HepG2 (cell line): ENCODE results near the gene HLF. TPM values are rescaled to one million over a fixed set of nuclear protein-coding genes. Genes with fewer than 3 reads are reported as not detected.
A peak's percentile ranks its signal among the peaks of the same experiment; 100 is the strongest.

Experiments used
- AKAP8 ChIP-seq: sonication (generic); formaldehyde crosslinking; IDR thresholded peaks from 2 replicates; pipeline ENCODE4 v1.5.1; 2020; ENCODE audit warnings: mild to moderate bottlenecking, missing genetic modification reagents
- ARHGAP35 ChIP-seq: sonication (generic); formaldehyde crosslinking; IDR thresholded peaks from 2 replicates; pipeline ENCODE4 v1.9.0; 2022; ENCODE audit warnings: mild to moderate bottlenecking, inconsistent platforms, moderate library complexity, missing genetic modification reagents, borderline replicate concordance
- ATM ChIP-seq: fragments of 450-650 bp; IDR thresholded peaks from 2 replicates; pipeline ENCODE4 v1.7.1; 2017; ENCODE audit warnings: mild to moderate bottlenecking, borderline replicate concordance
- ELF4 ChIP-seq: sonication (generic); formaldehyde crosslinking; IDR thresholded peaks from 2 replicates; pipeline ENCODE4 v1.5.0; 2020; ENCODE audit warnings: missing genetic modification reagents, mild to moderate bottlenecking, moderate library complexity, borderline replicate concordance
- FOXM1 ChIP-seq: sonication (generic); formaldehyde crosslinking; IDR thresholded peaks from 2 replicates; pipeline ENCODE4 v1.5.0; 2020; ENCODE audit warnings: missing genetic modification reagents
- JARID2 ChIP-seq: sonication (generic); formaldehyde crosslinking; IDR thresholded peaks from 2 replicates; pipeline ENCODE4 v1.8.1; 2023; ENCODE audit warnings: missing genetic modification reagents, inconsistent platforms; ENCODE audit not compliant: insufficient replicate concordance
- MEF2D ChIP-seq: sonication (generic); formaldehyde crosslinking; IDR thresholded peaks from 2 replicates; pipeline ENCODE4 v1.5.1; 2020; ENCODE audit warnings: mild to moderate bottlenecking, missing genetic modification reagents
- MLLT10 ChIP-seq: sonication (generic); formaldehyde crosslinking; IDR thresholded peaks from 2 replicates; pipeline ENCODE4 v1.4.0; 2020; ENCODE audit warnings: missing genetic modification reagents
- NKX3-1 ChIP-seq: sonication (generic); formaldehyde crosslinking; IDR thresholded peaks from 2 replicates; pipeline ENCODE4 v1.5.0; 2020; ENCODE audit warnings: missing genetic modification reagents
- NR1H2 ChIP-seq: sonication (generic); formaldehyde crosslinking; IDR thresholded peaks from 2 replicates; pipeline ENCODE4 v1.8.1; 2022; ENCODE audit warnings: low read depth, missing genetic modification reagents, borderline replicate concordance
- RERE ChIP-seq: IDR thresholded peaks from 2 replicates; pipeline ENCODE4 v1.6.1; 2016; ENCODE audit warnings: low read depth, missing genetic modification reagents, missing compliant biosample characterization
- RFXANK ChIP-seq: IDR thresholded peaks from 2 replicates; pipeline ENCODE4 v1.6.1; 2016
- RXRA ChIP-seq: sonication (generic); formaldehyde crosslinking; IDR thresholded peaks from 2 replicates; pipeline ENCODE4 v1.5.1; 2020; ENCODE audit warnings: missing genetic modification reagents
- SALL2 ChIP-seq: sonication (generic); formaldehyde crosslinking; IDR thresholded peaks from 2 replicates; pipeline ENCODE4 v1.8.1; 2023; ENCODE audit warnings: mild to moderate bottlenecking, missing genetic modification reagents, inconsistent platforms
- ZNF276 ChIP-seq: sonication (generic); formaldehyde crosslinking; IDR thresholded peaks from 2 replicates; pipeline ENCODE4 v1.4.0; 2020; ENCODE audit warnings: mild to moderate bottlenecking, low read depth, missing genetic modification reagents
- ZNF512 ChIP-seq: sonication (generic); formaldehyde crosslinking; IDR thresholded peaks from 2 replicates; pipeline ENCODE4 v1.4.0; 2020; ENCODE audit warnings: mild to moderate bottlenecking, missing genetic modification reagents
- ZNF652 ChIP-seq: IDR thresholded peaks from 2 replicates; pipeline ENCODE4 v1.6.1; 2016; ENCODE audit warnings: low read depth, borderline replicate concordance
- ZNF703 ChIP-seq: sonication (generic); formaldehyde crosslinking; IDR thresholded peaks from 2 replicates; pipeline ENCODE4 v1.5.1; 2020; ENCODE audit warnings: missing genetic modification reagents, mild to moderate bottlenecking, moderate library complexity, borderline replicate concordance
- polyA plus RNA-seq, 8 experiments: library from polyadenylated mRNA; depleted of rRNA in 3 of 8; stranded (reverse) in 7 of 8; unstranded in 1 of 8; fragments of >200 nt; fragmentation: Illumina TruSeq in 4 of 8; extraction: Trizol in 4 of 8; gene quantifications; 2 replicates each; pipeline versions ENCODE4 v1.2.1 to v1.2.3, GENCODE V29; 2011 to 2016; ENCODE audit warnings: low read depth in 4 of 8, missing spikeins in 1 of 8, mixed read lengths in 1 of 8; ENCODE audit not compliant: insufficient read depth in 1 of 8
- total RNA-seq, 5 experiments: library from RNA; depleted of rRNA; stranded (reverse); fragments of >200 nt; fragmentation: Illumina TruSeq; extraction: Trizol; gene quantifications; 2 replicates each; pipeline ENCODE4 v1.2.3, GENCODE V29; 2016; ENCODE audit warnings: low read depth in 1 of 5
- TF ChIP-seq, protein P1 (sequence below): IDR thresholded peaks from 2 replicates; pipeline ENCODE4 v1.6.1; 2016; ENCODE audit warnings: missing compliant biosample characterization, missing genetic modification reagents, borderline replicate concordance

The HLF gene
- total and polyA plus RNA-seq, 2 of the 13 experiments (the other 11 are each of a cell fraction or from before 2014, with no cell fraction given): 202 to 346 TPM

- no peak for TF ChIP-seq ZNF703
- TF ChIP-seq RFXANK: no peak; the same call in 1 of the 2 replicates
- TF ChIP-seq ZNF652 (CRISPR knock-in tag): peak; percentile 65; the same call in 1 of the 2 replicates
- TF ChIP-seq SALL2: no peak
- TF ChIP-seq NKX3-1 (CRISPR knock-in tag): 0 out of 2 replicates have a peak, but pooled peaks have one; percentile 34
- no peak for TF ChIP-seq ARHGAP35 (CRISPR knock-in tag)
- TF ChIP-seq MEF2D (CRISPR knock-in tag): peak; percentile 72
- TF ChIP-seq RXRA (CRISPR knock-in tag): peak; percentile 65; the same call in 1 of the 2 replicates
- TF ChIP-seq ZNF512 (CRISPR knock-in tag): no peak
- TF ChIP-seq ZNF276 (CRISPR knock-in tag): 0 out of 2 replicates have a peak, but pooled peaks have one; percentile 58
- TF ChIP-seq MLLT10 (CRISPR knock-in tag): 0 out of 2 replicates have a peak, but pooled peaks have one; percentile 59
- TF ChIP-seq JARID2 (CRISPR knock-in tag): no peak
- peak; percentile 64; the same call in 1 of the 2 replicates for TF ChIP-seq RERE
- peak; percentile 84 for TF ChIP-seq AKAP8
- peak; percentile 81; the same call in 1 of the 2 replicates for TF ChIP-seq ELF4
- no peak for TF ChIP-seq NR1H2
- TF ChIP-seq, protein P1, sequence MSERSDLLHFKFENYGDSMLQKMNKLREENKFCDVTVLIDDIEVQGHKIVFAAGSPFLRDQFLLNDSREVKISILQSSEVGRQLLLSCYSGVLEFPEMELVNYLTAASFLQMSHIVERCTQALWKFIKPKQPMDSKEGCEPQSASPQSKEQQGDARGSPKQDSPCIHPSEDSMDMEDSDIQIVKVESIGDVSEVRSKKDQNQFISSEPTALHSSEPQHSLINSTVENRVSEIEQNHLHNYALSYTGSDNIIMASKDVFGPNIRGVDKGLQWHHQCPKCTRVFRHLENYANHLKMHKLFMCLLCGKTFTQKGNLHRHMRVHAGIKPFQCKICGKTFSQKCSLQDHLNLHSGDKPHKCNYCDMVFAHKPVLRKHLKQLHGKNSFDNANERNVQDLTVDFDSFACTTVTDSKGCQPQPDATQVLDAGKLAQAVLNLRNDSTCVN (CRISPR knock-in tag): no peak; the same call in 1 of the 2 replicates
- TF ChIP-seq ATM: no peak
- TF ChIP-seq FOXM1 (CRISPR knock-in tag): no peak
Observed at GRCh38 chr17:55301521-55302406, 37.0 kb downstream of the HLF start (continued).
